H1 (cell line): ENCODE results near the gene BBS2. TPM values are rescaled to one million over a fixed set of nuclear protein-coding genes. Genes with fewer than 3 reads are reported as not detected.

ENCODE experiments used
- BRCA1 ChIP-seq: IDR thresholded peaks from 2 replicates; pipeline ENCODE4 v1.6.1; 2012; ENCODE audit warnings: low read depth, low read length, improper control_type of control experiment
- CTCF ChIP-seq, 3 experiments: IDR thresholded peaks; 1 replicate in 2 of 3; 2 replicates in 1 of 3; pipeline versions ENCODE4 v1.5.1 to v1.6.1; 2011; ENCODE audit warnings: low read length in 3 of 3, mild to moderate bottlenecking in 3 of 3, inconsistent platforms in 2 of 3, low read depth in 1 of 3, moderate library complexity in 1 of 3; ENCODE audit not compliant: insufficient read depth in 1 of 3; ENCODE audit errors: control extremely low read depth in 1 of 3
- KDM5A ChIP-seq: fragments of 200-600 bp; IDR thresholded peaks from 2 replicates; pipeline ENCODE4 v1.7.1; 2012; ENCODE audit warnings: mild to moderate bottlenecking, low read length, inconsistent platforms, mixed read lengths
- POLR2AphosphoS5 ChIP-seq: IDR thresholded peaks from 2 replicates; pipeline ENCODE4 v1.6.1; 2011; ENCODE audit warnings: low read depth, low read length
- SAP30 ChIP-seq: fragments of 300-600 bp; sonication (generic); IDR thresholded peaks from 2 replicates; pipeline ENCODE4 v1.7.1; 2012; ENCODE audit warnings: low read length, moderate library complexity, mild to moderate bottlenecking, inconsistent platforms; ENCODE audit not compliant: insufficient read depth, insufficient replicate concordance
- SUZ12 ChIP-seq: fragments of 200-600 bp; sonication (generic); IDR thresholded peaks from 2 replicates; pipeline ENCODE4 v1.6.1; 2012; ENCODE audit warnings: mild to moderate bottlenecking, inconsistent platforms, low read length, moderate library complexity, mixed read lengths
- ZNF274 ChIP-seq: IDR thresholded peaks from 2 replicates; pipeline ENCODE4 v1.7.0; 2012; ENCODE audit warnings: low read length, borderline replicate concordance; ENCODE audit errors: extremely low read depth
- polyA plus RNA-seq, 7 experiments: library from polyadenylated mRNA; depleted of rRNA in 3 of 7; stranded (reverse) in 5 of 7; unstranded in 2 of 7; fragments of >200 nt in 5 of 7; fragments of 200-250 nt in 2 of 7; gene quantifications; 1 replicate in 5 of 7; 2 replicates in 1 of 7; 4 replicates in 1 of 7; pipeline versions ENCODE4 v1.2.1 to v1.2.3, GENCODE V29; 2011 to 2013; ENCODE audit warnings: missing spikeins in 2 of 7, mixed read lengths in 2 of 7
- total RNA-seq: library from RNA; stranded (reverse); fragmentation: NEBNext Ultra II Directional; extraction: Animal tissue kit (Norgen Biotek cat#: 25700); gene quantifications from 2 replicates; pipeline ENCODE4 v1.2.1, GENCODE V29; 2021

BBS2 gene
- total and polyA plus RNA-seq, 2 of the 8 experiments (the other 6 are each of a cell fraction or from before 2014, with no cell fraction given): 12.3 to 15.1 TPM

- TF ChIP-seq CTCF (IDR thresholded peaks at IDR 0.05; ENCODE audit: control extremely low read depth in 1 of 3, insufficient read depth in 1 of 3, low read depth in 1 of 3, low read length in 3 of 3): no peak
- TF ChIP-seq BRCA1: no peak
- no peak for TF ChIP-seq POLR2AphosphoS5
- peak; percentile 41 for TF ChIP-seq SAP30
- TF ChIP-seq ZNF274: no peak
- no peak for TF ChIP-seq SUZ12
- peak; percentile 30; the same call in 1 of the 2 replicates for TF ChIP-seq KDM5A
Measured at GRCh38 chr16:56451753-56452689, 67.8 kb downstream of the BBS2 start (continued).
